Thoracic aorta (tissue), 2 donors: ENCODE data around the gene STYX. TPM values are rescaled to one million over a fixed set of nuclear protein-coding genes. Genes with fewer than 3 reads are reported as not detected.
A peak's percentile ranks its signal among the peaks of the same experiment; 100 is the strongest.

Experiments used
- ATAC-seq: fragments of 150-250 bp; one replicate; pipeline ENCODE4 v1.8.0; 2017; ENCODE audit warnings: low read depth; ENCODE audit not compliant: insufficient number of reproducible peaks, low FRiP score
- DNase-seq: peaks from one replicate; pipeline ENCODE4 v3.0.0-alpha.2; 2020; ENCODE audit warnings: low spot score
- H3K27ac ChIP-seq, 2 donors: fragments of 200-600 bp; sonication (generic); 1 replicate in 1 of 2; 2 replicates in 1 of 2; pipeline ENCODE4 v1.5.1; 2016; ENCODE audit warnings: mild to moderate bottlenecking in 2 of 2, moderate library complexity in 2 of 2
- H3K27me3 ChIP-seq: fragments of 200-600 bp; sonication (generic); replicated peaks from 2 replicates; pipeline ENCODE4 v1.6.0; 2016; ENCODE audit warnings: mild to moderate bottlenecking; ENCODE audit not compliant: insufficient read depth
- H3K36me3 ChIP-seq: fragments of 200-600 bp; sonication (generic); one replicate; pipeline ENCODE4 v1.5.1; 2016
- H3K4me1 ChIP-seq, 2 donors: fragments of 200-600 bp; sonication (generic); 1 replicate in 1 of 2; 2 replicates in 1 of 2; pipeline versions ENCODE4 v1.5.1 to v1.6.0; 2016; ENCODE audit warnings: low read depth in 2 of 2, mild to moderate bottlenecking in 1 of 2; ENCODE audit not compliant: control insufficient read depth in 1 of 2
- H3K4me3 ChIP-seq: fragments of 200-600 bp; sonication (generic); 2 replicates; pipeline ENCODE4 v1.5.1; 2016; ENCODE audit warnings: mild to moderate bottlenecking
- H3K9me3 ChIP-seq: fragments of 200-600 bp; sonication (generic); 2 replicates; pipeline ENCODE4 v1.5.1; 2016
- CTCF ChIP-seq: fragments of 200-600 bp; sonication (generic); IDR thresholded peaks from one replicate; pipeline ENCODE4 v1.5.1; 2019; ENCODE audit warnings: antibody characterized with exemption
- total RNA-seq, 2 donors: library from RNA; depleted of rRNA; stranded (reverse); fragments of >200 nt; gene quantifications; one replicate each; pipeline versions ENCODE4 v1.1.0 to v1.2.3, GENCODE V29; 2016

The STYX gene
- 10 to 100 TPM; 14.1 to 19.3 TPM for total RNA-seq

- H3K4me3 ChIP-seq = peak within 1 kb of the TSS; percentile 73
- H3K4me1 ChIP-seq = peaks cover 9 to 11% of the 10 kb centered on the region in 2 donors
- H3K27me3 ChIP-seq = no peaks in the 10 kb centered on the region
- peaks cover 5% of the 10 kb centered on the region for H3K36me3 ChIP-seq
- no peaks in the 10 kb centered on the region for H3K9me3 ChIP-seq
- TF ChIP-seq CTCF = peak; percentile 29
- DNase-seq (peak; percentile 98), ATAC-seq (peak; percentile 94)
- peak within 1 kb of the TSS; percentile 67 to 76 for H3K27ac ChIP-seq
These were observed at the start of gene STYX for GRCh38 chr14:52729925-52730708. Gene STYX, plus strand, starts transcription at chr14:52730166. Its CDS starts 309 bp downstream, at chr14:52730475.

GRCh38 chr14:52683985-52684520, 45.9 kb upstream of the STYX start:
- ATAC-seq (no peak), DNase-seq (no peak)
- Histone ChIP-seq H3K36me3 (peaks cover 4% of the 10 kb centered on the region), H3K9me3 (no peaks in the 10 kb centered on the region), H3K27ac (no peak overlapping the region), H3K27me3 (no peaks in the 10 kb centered on the region), H3K4me1 (peaks cover 5% of the 10 kb centered on the region in 2 donors), H3K4me3 (no peak overlapping the region)
- TF ChIP-seq CTCF = no peak

GRCh38 chr14:52686176-52686575, 43.8 kb upstream of the STYX start:
- ATAC-seq = no peak
- TF ChIP-seq CTCF = no peak
- H3K4me3 ChIP-seq = no peak overlapping the region

GRCh38 chr14:52690983-52691760, 38.8 kb upstream of the STYX start:
- no peak overlapping the region for H3K27ac ChIP-seq
- ATAC-seq = no peak
- no peaks in the 10 kb centered on the region for H3K27me3 ChIP-seq
- H3K36me3 ChIP-seq = no peaks in the 10 kb centered on the region
- TF ChIP-seq CTCF = no peak
- DNase-seq = no peak
- H3K4me1 ChIP-seq = peaks cover 14 to 30% of the 10 kb centered on the region in 2 donors
- no peak overlapping the region for H3K4me3 ChIP-seq
- H3K9me3 ChIP-seq = no peaks in the 10 kb centered on the region

More at GRCh38 chr14:52686176-52686575, 43.8 kb upstream of the STYX start:
- H3K9me3 ChIP-seq = no peaks in the 10 kb centered on the region
- H3K4me1 ChIP-seq = peaks cover 5% of the 10 kb centered on the region in 2 donors
- H3K36me3 ChIP-seq = no peaks in the 10 kb centered on the region
- no peak overlapping the region for H3K27ac ChIP-seq
- H3K27me3 ChIP-seq = no peaks in the 10 kb centered on the region
- no peak for DNase-seq
